ENCODE measurements around the gene ZBP1.

ZBP1 gene

DNA sequence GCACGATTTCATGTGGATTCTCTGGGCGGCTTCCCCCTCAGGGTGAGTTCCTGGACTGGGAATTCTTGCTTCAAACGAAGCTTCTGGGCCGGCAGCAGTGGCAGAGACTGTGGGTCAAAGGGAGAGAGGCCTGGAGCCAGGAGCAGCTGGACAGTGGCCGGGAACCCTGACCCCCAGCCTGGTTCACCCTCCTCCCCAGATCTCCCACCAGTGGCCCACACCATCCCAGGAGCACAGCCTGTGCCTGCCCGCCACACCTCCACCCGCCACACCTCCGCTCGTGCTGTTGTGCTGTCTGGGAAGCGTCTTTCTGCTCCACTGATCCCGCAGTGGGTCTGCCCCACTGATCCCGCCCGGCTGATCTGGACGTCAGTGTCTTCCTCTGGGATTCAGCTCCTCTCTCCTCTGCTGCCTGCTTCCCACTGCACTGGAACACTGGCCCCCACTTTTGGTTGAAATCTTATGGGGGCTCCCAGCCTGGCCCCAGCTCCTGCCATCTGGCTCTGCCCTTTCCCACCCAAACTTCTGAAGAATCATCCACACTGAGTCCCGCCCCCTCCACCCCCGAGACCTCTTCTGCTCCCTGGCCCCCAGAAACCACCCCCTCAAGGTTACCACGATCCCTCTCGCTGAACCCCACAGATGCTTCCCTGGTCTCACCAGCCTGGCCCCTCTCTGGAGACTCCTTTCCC, 9.8 kb downstream of the ZBP1 start:
- Histone ChIP-seq H3K27ac (no peak overlapping the region), H3K4me2 (peak overlapping the region in 8 of 11 experiments; percentile 15 to 41 (median 24); a peak in 10 of 22 replicates), H3K9me3 (replicated peaks in 1 of 11) (no peaks in the 10 kb centered on the region)

DNA sequence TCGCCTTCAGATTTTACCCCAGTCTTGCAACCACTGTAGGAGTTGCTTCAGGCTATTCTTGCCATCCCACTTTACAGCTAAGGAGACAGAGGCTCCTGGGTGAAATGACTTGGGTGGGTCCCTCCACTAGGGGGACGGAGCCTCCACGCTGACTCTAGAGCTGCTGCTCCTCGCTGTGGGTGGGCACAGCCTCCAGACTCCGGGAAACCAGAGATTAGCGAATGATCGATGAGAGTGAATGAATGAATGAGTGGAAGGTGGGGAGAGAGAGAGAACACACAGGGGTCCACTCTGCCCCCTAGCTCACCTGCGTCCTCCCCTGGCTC, 10.4 kb downstream of the ZBP1 start:
- no peak for TF ChIP-seq Cebpa-rat (IDR thresholded peaks at IDR 0.05)
- Histone ChIP-seq H3K4me1 (peaks cover 0 to 30% (median 18%) of the 10 kb centered on the region in 10 experiments; a peak in 12 of 20 replicates), H4K20me1 (no peaks in the 10 kb centered on the region), H3K9me3 (replicated peaks in 1 of 11) (no peaks in the 10 kb centered on the region), H3K4me3 (no peak overlapping the region), H3K4me2 (peak overlapping the region in 6 of 11 experiments; percentile 15 to 41 (median 23); a peak in 8 of 22 replicates), H3K27ac (no peak overlapping the region), H3K27me3 (peaks cover 0 to 11% (median 3%) of the 10 kb centered on the region in 11 experiments; a peak in 7 of 22 replicates), H3K36me3 (no peaks in the 10 kb centered on the region), H3K9ac (no peak overlapping the region)

More for the DNA sequence above, 9.8 kb downstream of the ZBP1 start:
- H3K36me3 ChIP-seq = no peaks in the 10 kb centered on the region
- peaks cover 0 to 34% (median 20%) of the 10 kb centered on the region in 10 experiments; a peak in 12 of 20 replicates for H3K4me1 ChIP-seq
- H3K27me3 ChIP-seq = peaks cover 0 to 17% (median 6%) of the 10 kb centered on the region in 11 experiments; a peak in 10 of 22 replicates
- H3K4me3 ChIP-seq = no peak overlapping the region
- no peaks in the 10 kb centered on the region for H4K20me1 ChIP-seq
- TF ChIP-seq Cebpa-rat (IDR thresholded peaks at IDR 0.05) = no peak
- no peak overlapping the region for H3K9ac ChIP-seq

DNA sequence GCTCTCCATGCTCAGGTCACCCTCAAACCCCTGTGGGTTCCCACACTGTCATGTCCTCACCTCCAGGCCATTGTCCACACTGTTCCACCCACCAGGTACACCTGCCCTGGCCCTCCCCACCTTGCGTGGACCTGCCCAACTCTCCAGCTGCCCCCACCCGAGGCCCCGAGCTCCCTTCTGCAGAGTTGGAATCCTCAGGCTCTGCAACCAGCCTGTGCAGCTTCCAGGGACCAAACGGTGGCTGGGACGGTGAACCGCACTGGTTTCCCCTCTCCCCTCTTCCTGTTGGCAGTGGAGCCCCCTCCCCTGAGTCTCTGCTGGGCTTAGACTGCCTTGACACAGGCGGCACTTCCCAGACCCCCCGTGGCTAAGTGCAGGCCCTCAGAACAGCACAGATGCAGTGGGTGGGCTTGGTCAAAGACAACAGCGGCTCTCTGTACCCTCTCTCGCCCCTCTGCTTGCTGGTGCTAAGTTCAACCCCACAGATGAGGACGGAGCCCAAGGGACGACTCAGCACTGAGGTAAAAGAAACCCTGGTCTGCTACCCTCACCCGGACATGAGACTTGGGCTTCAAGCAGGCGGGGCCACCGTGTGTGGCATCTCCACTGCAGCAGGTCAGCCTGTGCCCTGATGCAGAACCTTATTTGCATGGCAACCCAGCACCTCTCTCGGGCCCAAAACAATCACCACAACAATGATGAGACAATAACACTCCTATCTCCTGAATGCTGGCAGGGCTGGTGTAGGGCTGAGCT, 11.0 kb downstream of the ZBP1 start:
- Histone ChIP-seq H3K9me3 (replicated peaks in 1 of 11) (no peaks in the 10 kb centered on the region), H3K27me3 (peaks cover 0 to 6% (median under 1%) of the 10 kb centered on the region in 11 experiments; a peak in 2 of 22 replicates), H3K4me2 (peak overlapping the region in 8 of 11 experiments; percentile 15 to 41 (median 20); a peak in 10 of 22 replicates), H3K36me3 (no peaks in the 10 kb centered on the region), H3K9ac (no peak overlapping the region), H3K4me3 (no peak overlapping the region), H4K20me1 (no peaks in the 10 kb centered on the region), H3K27ac (no peak overlapping the region), H3K4me1 (peaks cover 0 to 30% (median 18%) of the 10 kb centered on the region in 10 experiments; a peak in 12 of 20 replicates)
- no peak for TF ChIP-seq Cebpa-rat (IDR thresholded peaks at IDR 0.05)

DNA sequence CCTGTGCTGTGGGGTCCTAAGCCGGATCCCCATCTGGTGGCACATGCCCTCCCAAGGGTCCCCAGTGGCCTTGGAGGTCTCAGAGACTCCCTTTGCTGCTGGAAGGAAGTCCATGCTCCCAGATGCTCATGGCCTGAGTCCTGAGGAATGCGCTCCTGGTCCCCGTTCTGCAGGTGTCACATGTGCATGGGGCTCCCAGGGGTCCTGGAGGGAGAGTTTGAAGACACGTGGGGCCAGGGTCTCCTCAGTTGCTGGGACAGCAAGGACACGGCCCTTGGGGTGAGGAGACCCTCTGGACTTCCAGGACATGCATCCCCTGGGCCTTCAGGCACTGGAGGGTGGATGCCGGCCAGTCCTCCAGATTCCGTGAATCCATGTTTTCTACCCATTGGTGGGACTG, 11.7 kb downstream of the ZBP1 start:
- Histone ChIP-seq H3K4me1 (peaks cover 0 to 28% (median 18%) of the 10 kb centered on the region in 10 experiments; a peak in 12 of 20 replicates), H3K36me3 (no peaks in the 10 kb centered on the region), H3K4me3 (no peak overlapping the region), H3K27me3 (peaks cover 0 to 5% (median 0%) of the 10 kb centered on the region in 11 experiments; a peak in 1 of 22 replicates), H3K9me3 (replicated peaks in 1 of 11) (no peaks in the 10 kb centered on the region), H3K27ac (no peak overlapping the region), H3K4me2 (0 out of 22 replicates have a peak overlapping the region, but pooled peaks of 1 of the 11 experiments have one; percentile 41), H3K9ac (no peak overlapping the region), H4K20me1 (no peaks in the 10 kb centered on the region)
- TF ChIP-seq Cebpa-rat (IDR thresholded peaks at IDR 0.05) = no peak

DNA sequence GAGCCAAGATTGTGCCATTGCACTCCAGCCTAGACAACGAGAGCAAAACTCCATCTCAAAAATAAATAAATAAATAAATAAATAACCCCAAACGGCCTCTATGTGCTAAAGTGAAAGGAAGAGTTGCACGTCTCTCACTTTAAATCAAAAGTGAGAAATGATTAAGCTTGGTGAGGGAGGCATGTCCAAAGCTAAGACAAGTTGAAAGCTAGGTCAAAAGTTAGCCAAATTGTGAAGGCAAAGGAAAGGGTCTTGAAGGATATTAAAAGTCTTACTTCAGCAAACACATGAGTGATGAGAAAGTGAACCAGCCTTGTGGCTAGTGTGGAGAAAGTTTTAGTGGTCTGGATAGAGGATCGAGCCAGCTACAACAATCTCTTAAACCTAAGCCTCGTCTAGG, 14.3 kb downstream of the ZBP1 start:
- Histone ChIP-seq H3K36me3 (no peaks in the 10 kb centered on the region), H3K27ac (no peak overlapping the region), H3K9ac (no peak overlapping the region), H3K4me3 (no peak overlapping the region), H3K4me1 (peaks cover 0 to 22% (median 14%) of the 10 kb centered on the region in 10 experiments; a peak in 12 of 20 replicates), H3K4me2 (no peak overlapping the region), H3K27me3 (0 out of 22 replicates have a peak, but pooled peaks cover 0 to 5% (median 0%) of the 10 kb centered on the region in 11 experiments), H3K9me3 (replicated peaks in 1 of 11) (no peaks in the 10 kb centered on the region), H4K20me1 (no peaks in the 10 kb centered on the region)
- no peak for TF ChIP-seq Cebpa-rat (IDR thresholded peaks at IDR 0.05)

DNA sequence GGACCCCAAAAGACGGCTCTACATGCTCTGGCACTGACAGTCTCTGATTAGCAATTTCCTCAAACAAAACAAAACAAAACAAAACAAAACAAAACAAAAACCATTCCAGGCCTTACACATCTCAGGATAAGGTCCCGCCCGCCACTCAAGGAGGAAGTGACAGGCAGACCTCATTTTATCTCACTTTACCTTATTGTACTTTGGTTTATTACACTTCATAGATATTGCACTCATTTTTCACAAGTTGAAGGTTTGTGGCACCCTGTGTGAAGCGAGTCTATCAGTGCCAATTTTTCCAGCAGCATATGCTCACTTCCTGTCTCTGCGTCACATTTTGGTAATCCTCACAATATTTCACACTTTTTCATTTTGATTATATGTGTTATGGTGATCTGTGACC, 15.2 kb downstream of the ZBP1 start:
- no peak for TF ChIP-seq Cebpa-rat (IDR thresholded peaks at IDR 0.05)
- Histone ChIP-seq H3K36me3 (no peaks in the 10 kb centered on the region), H3K4me2 (no peak overlapping the region), H4K20me1 (no peaks in the 10 kb centered on the region), H3K4me3 (no peak overlapping the region), H3K9ac (no peak overlapping the region), H3K27me3 (no peaks in the 10 kb centered on the region), H3K9me3 (replicated peaks in 1 of 11) (no peaks in the 10 kb centered on the region), H3K27ac (no peak overlapping the region), H3K4me1 (peaks cover 0 to 15% (median 8%) of the 10 kb centered on the region in 10 experiments; a peak in 12 of 20 replicates)

DNA sequence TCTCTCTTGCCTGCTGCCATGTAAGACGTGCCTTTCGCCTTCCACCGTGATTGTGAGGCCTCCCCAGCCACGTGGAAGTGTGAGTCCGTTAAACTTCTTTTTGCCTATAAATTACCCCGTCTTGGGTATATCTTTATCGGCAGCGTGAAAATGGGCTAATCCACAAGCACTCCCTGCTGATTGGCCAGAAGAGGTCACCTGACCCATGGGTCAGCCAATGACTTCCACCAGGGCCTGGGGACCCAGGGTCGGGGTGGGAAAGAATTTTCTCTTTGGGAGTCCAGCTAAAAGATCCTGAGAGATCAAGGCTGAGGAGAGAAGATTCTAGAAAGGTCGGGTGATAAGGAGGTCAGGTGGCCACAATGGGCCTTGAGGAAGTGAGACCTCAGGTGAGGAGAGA, 17.1 kb downstream of the ZBP1 start:
- Histone ChIP-seq H3K36me3 (no peaks in the 10 kb centered on the region), H3K4me2 (no peak overlapping the region), H4K20me1 (no peaks in the 10 kb centered on the region; a peak in 1 of 22 replicates), H3K9ac (no peak overlapping the region), H3K9me3 (replicated peaks in 1 of 11) (no peaks in the 10 kb centered on the region), H3K27ac (no peak overlapping the region), H3K27me3 (no peaks in the 10 kb centered on the region), H3K4me3 (no peak overlapping the region), H3K4me1 (no peaks in the 10 kb centered on the region)
- no peak for TF ChIP-seq Cebpa-rat (IDR thresholded peaks at IDR 0.05)

DNA sequence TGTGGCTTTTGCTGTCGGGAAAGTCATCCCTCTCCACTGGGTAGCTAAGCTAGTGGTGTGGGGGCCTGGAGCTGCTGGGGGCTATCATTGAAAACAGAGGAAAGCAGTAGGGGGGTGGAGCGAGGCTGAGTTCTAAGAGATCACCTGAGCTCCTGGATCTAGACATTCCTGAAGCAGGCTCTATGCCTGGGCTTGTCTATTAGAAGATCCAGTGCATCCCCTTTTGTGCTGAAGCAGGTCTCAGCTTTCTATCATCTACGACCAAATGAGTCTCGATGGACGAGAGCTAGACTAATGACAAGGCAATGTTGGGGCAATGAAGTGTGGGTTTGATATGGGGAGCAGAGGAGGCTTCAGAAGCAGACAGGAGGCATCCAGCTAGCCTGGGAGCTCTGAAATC, 18.5 kb downstream of the ZBP1 start:
- H3K9ac ChIP-seq = no peak overlapping the region
- H3K4me3 ChIP-seq = no peak overlapping the region
- peaks cover 0 to 7% (median 4%) of the 10 kb centered on the region in 10 experiments; a peak in 8 of 20 replicates for H3K4me1 ChIP-seq
- H4K20me1 ChIP-seq = no peaks in the 10 kb centered on the region; a peak in 1 of 22 replicates
- TF ChIP-seq Cebpa-rat (IDR thresholded peaks at IDR 0.05) = no peak
- H3K4me2 ChIP-seq = no peak overlapping the region
- H3K27ac ChIP-seq = no peak overlapping the region
- H3K9me3 ChIP-seq (replicated peaks in 1 of 11) = no peaks in the 10 kb centered on the region
- no peaks in the 10 kb centered on the region for H3K36me3 ChIP-seq
- no peaks in the 10 kb centered on the region for H3K27me3 ChIP-seq

DNA sequence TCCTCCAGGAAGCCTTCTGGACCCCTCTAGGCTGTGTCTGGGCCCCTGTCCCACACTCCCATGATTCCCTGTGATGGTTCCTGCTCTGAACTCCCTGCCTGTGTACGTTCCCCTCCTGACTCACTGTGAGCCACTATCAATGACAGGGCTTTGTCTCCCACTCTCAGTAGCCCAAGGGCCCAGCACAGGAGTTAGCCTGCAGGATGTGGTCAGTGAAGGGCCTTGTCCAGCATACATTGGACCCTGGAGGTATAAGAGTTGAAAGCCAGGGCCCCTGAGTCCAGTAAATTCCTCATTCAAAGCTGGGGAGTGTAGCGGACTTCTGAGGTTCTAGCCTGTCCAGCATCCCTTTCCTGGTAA, 19.0 kb downstream of the ZBP1 start:
- H3K4me1 ChIP-seq = peaks cover 0 to 8% (median 4%) of the 10 kb centered on the region in 10 experiments; a peak in 8 of 20 replicates
- H4K20me1 ChIP-seq = no peaks in the 10 kb centered on the region; a peak in 1 of 22 replicates
- H3K9me3 ChIP-seq (replicated peaks in 1 of 11) = no peaks in the 10 kb centered on the region
- H3K9ac ChIP-seq = no peak overlapping the region
- no peak overlapping the region for H3K4me2 ChIP-seq
- no peak overlapping the region for H3K27ac ChIP-seq
- no peaks in the 10 kb centered on the region for H3K27me3 ChIP-seq
- no peak overlapping the region for H3K4me3 ChIP-seq
- H3K36me3 ChIP-seq = no peaks in the 10 kb centered on the region
- no peak for TF ChIP-seq Cebpa-rat (IDR thresholded peaks at IDR 0.05)

All from BLaER1 treated with 17β-estradiol and CSF1 and Interleukin-3, amounts not matched to agents 10 nM and 100 nM (cell line).